ENCODE data around the gene KRT39. TPM values are rescaled to one million over a fixed set of nuclear protein-coding genes. Genes with fewer than 3 reads are reported as not detected.

KRT39 gene
- total RNA-seq, 1 donor from 2014 or later: not detected

Small RNAs within 50 kb of the gene (small RNA-seq; reads per million reads assigned to genes)
- not detected for gene KRTAP3-4P

Other genes starting within 250 kb of the KRT39 start
- gene KRT25, start 211.6 kb downstream of the KRT39 start, total RNA-seq: not detected
- gene KRT26, start 194.7 kb downstream of the KRT39 start, total RNA-seq: not detected
- not detected for gene KRT27, start 184.4 kb downstream of the KRT39 start, total RNA-seq
- not detected for gene KRT28, start 167.0 kb downstream of the KRT39 start, total RNA-seq
- 1.9 TPM for gene KRT10, start 144.3 kb downstream of the KRT39 start, total RNA-seq
- gene KRT12, start 99.7 kb downstream of the KRT39 start, total RNA-seq: not detected
- gene KRT20, start 81.7 kb downstream of the KRT39 start, total RNA-seq: not detected
- gene KRT23, start 29.3 kb downstream of the KRT39 start, total RNA-seq: 0.16 TPM
- not detected for gene KRT40, start 17.4 kb upstream of the KRT39 start, total RNA-seq
- gene KRTAP3-3, start 27.2 kb upstream of the KRT39 start, total RNA-seq: not detected
- gene KRTAP3-2, start 33.0 kb upstream of the KRT39 start, total RNA-seq: not detected
- not detected for gene KRTAP3-1, start 42.2 kb upstream of the KRT39 start, total RNA-seq
- gene KRTAP1-5, start 60.3 kb upstream of the KRT39 start, total RNA-seq: not detected
- not detected for gene KRTAP1-4, start 63.2 kb upstream of the KRT39 start, total RNA-seq
- gene KRTAP1-3, start 67.9 kb upstream of the KRT39 start, total RNA-seq: not detected
- gene KRTAP1-1, start 74.5 kb upstream of the KRT39 start, total RNA-seq: not detected
- gene KRTAP2-1, start 80.4 kb upstream of the KRT39 start, total RNA-seq: not detected
- not detected for gene KRTAP2-2, start 88.3 kb upstream of the KRT39 start, total RNA-seq
- not detected for gene KRTAP2-3, start 93.2 kb upstream of the KRT39 start, total RNA-seq
- not detected for gene KRTAP2-4, start 98.9 kb upstream of the KRT39 start, total RNA-seq
- gene KRTAP4-7, start 117.2 kb upstream of the KRT39 start, total RNA-seq: not detected
- not detected for gene KRTAP4-8, start 131.2 kb upstream of the KRT39 start, total RNA-seq
- gene KRTAP4-16, start 135.3 kb upstream of the KRT39 start, total RNA-seq: not detected
- not detected for gene KRTAP4-9, start 138.4 kb upstream of the KRT39 start, total RNA-seq
- gene KRTAP4-11, start 151.4 kb upstream of the KRT39 start, total RNA-seq: not detected
- gene KRTAP4-12, start 157.2 kb upstream of the KRT39 start, total RNA-seq: not detected
- gene KRTAP4-6, start 173.6 kb upstream of the KRT39 start, total RNA-seq: not detected
- not detected for gene KRTAP4-5, start 182.9 kb upstream of the KRT39 start, total RNA-seq
- not detected for gene KRTAP4-4, start 193.8 kb upstream of the KRT39 start, total RNA-seq
- not detected for gene KRTAP4-3, start 201.3 kb upstream of the KRT39 start, total RNA-seq
- not detected for gene KRTAP4-2, start 211.3 kb upstream of the KRT39 start, total RNA-seq
- not detected for gene KRTAP4-1, start 218.0 kb upstream of the KRT39 start, total RNA-seq
- not detected for gene KRTAP9-1, start 222.9 kb upstream of the KRT39 start, total RNA-seq